ENCODE data around the gene LPIN2. TPM values are rescaled to one million over a fixed set of nuclear protein-coding genes. Genes with fewer than 3 reads are reported as not detected.
A peak's percentile ranks its signal among the peaks of the same experiment; 100 is the strongest.

LPIN2 gene
- total and polyA plus RNA-seq, 12 donors, result 1.9 to 15.9 (median 7.6) TPM

- H3K9me3 ChIP-seq, result no peaks in the 10 kb centered on the region
- ATAC-seq (no peak), DNase-seq (no peak)
- WGBS, 2 donors, result 94 to 96% methylated on average over 3 of the region's 3 CpGs
- H3K36me3 ChIP-seq, result no peaks in the 10 kb centered on the region
- H3K27me3 ChIP-seq, result no peaks in the 10 kb centered on the region
- H3K27ac ChIP-seq, result no peak overlapping the region
- intact Hi-C loops (cut with DNase I), result loop anchor here in 4 of 10 donors (5.0 to 10.0 kb wide), 2 partner anchors 49 to 52 kb away; no protein-coding TSS in a partner anchor
- TF ChIP-seq CTCF (IDR thresholded peaks at IDR 0.05), result no peak
- H3K4me1 ChIP-seq, result peaks cover 0 to 72% (median 42%) of the 10 kb centered on the region in 9 donors
- H3K4me3 ChIP-seq, result no peak overlapping the region
Measured at GRCh38 chr18:2984091-2984490, 28.9 kb downstream of the LPIN2 start.

- no peaks in the 10 kb centered on the region for H3K36me3 ChIP-seq
- H3K9me3 ChIP-seq, result no peaks in the 10 kb centered on the region
- DNase-seq (no peak), ATAC-seq (no peak)
- WGBS, 2 donors, result 92 to 93% methylated on average over 2 of the region's 2 CpGs
- intact Hi-C loops (cut with DNase I), result loop anchor here in 4 of 10 donors (5.0 to 10.0 kb wide), 2 partner anchors 48 to 51 kb away; no protein-coding TSS in a partner anchor
- peaks cover 4 to 75% (median 50%) of the 10 kb centered on the region in 9 donors for H3K4me1 ChIP-seq
- no peak overlapping the region for H3K4me3 ChIP-seq
- no peaks in the 10 kb centered on the region for H3K27me3 ChIP-seq
- peak overlapping the region in 3 of 10 donors; percentile 39 to 80 (median 57) for H3K27ac ChIP-seq
- TF ChIP-seq CTCF (IDR thresholded peaks at IDR 0.05), result no peak
Measured at GRCh38 chr18:2983296-2983695, 29.6 kb downstream of the LPIN2 start.

- peaks cover 4 to 82% (median 50%) of the 10 kb centered on the region in 9 donors for H3K4me1 ChIP-seq
- ATAC-seq (peak in 4 of 8 donors; percentile 15 to 52 (median 34)), DNase-seq (no peak)
- no peaks in the 10 kb centered on the region for H3K36me3 ChIP-seq
- 70 to 75% methylated on average over 2 of the region's 2 CpGs for WGBS, 2 donors
- no peaks in the 10 kb centered on the region for H3K9me3 ChIP-seq
- no peak for TF ChIP-seq CTCF (IDR thresholded peaks at IDR 0.05)
- no peaks in the 10 kb centered on the region for H3K27me3 ChIP-seq
- peak overlapping the region in 1 of 10 donors; percentile 34 for H3K4me3 ChIP-seq
- intact Hi-C loops (cut with DNase I), result loop anchor here in 4 of 10 donors (5.0 to 10.0 kb wide), 2 partner anchors 48 to 50 kb away; no protein-coding TSS in a partner anchor
- peak overlapping the region in 4 of 10 donors; percentile 7 to 80 (median 48) for H3K27ac ChIP-seq
Measured at GRCh38 chr18:2982452-2983269, 30.3 kb downstream of the LPIN2 start.

- DNase-seq (no peak), ATAC-seq (no peak)
- no peak for TF ChIP-seq CTCF (IDR thresholded peaks at IDR 0.05)
- 68 to 73% methylated on average over 1 of the region's 1 CpG for WGBS, 2 donors
- Histone ChIP-seq H3K27me3 (no peaks in the 10 kb centered on the region), H3K4me1 (peaks cover 4 to 88% (median 50%) of the 10 kb centered on the region in 9 donors), H3K4me3 (peak overlapping the region in 1 of 10 donors; percentile 34), H3K27ac (peak overlapping the region in 5 of 10 donors; percentile 9 to 80 (median 39)), H3K36me3 (no peaks in the 10 kb centered on the region), H3K9me3 (no peaks in the 10 kb centered on the region)
- intact Hi-C loops (cut with DNase I), result loop anchor here in 4 of 10 donors (5.0 to 10.0 kb wide), 2 partner anchors 47 to 50 kb away; no protein-coding TSS in a partner anchor
Measured at GRCh38 chr18:2982022-2982421, 30.9 kb downstream of the LPIN2 start.
